K562 (cell line): ENCODE measurements around the gene ABCF2. TPM values are rescaled to one million over a fixed set of nuclear protein-coding genes. Genes with fewer than 3 reads are reported as not detected.

Experiments
- BHLHE40 ChIP-seq: IDR thresholded peaks from 2 replicates; pipeline ENCODE4 v1.6.1; 2011; ENCODE audit warnings: low read length, improper control_type of control experiment
- CBFA2T3 ChIP-seq: fragments of 450-650 bp; IDR thresholded peaks from 2 replicates; pipeline ENCODE4 v1.6.1; 2017
- CHCHD3 ChIP-seq: fragments of 250-450 bp; sonication (Bioruptor Pico); IDR thresholded peaks from 2 replicates; pipeline ENCODE4 v2.1.2; 2022; ENCODE audit warnings: mild to moderate bottlenecking
- EP400 ChIP-seq: fragments of 450-650 bp; IDR thresholded peaks from 2 replicates; pipeline ENCODE4 v1.6.1; 2017; ENCODE audit warnings: antibody characterized with exemption, mild to moderate bottlenecking, moderate library complexity
- FOXA1 ChIP-seq: fragments of 450-650 bp; IDR thresholded peaks from 2 replicates; pipeline ENCODE4 v1.6.1; 2016; ENCODE audit warnings: mild to moderate bottlenecking, borderline replicate concordance
- GTF2B ChIP-seq: IDR thresholded peaks from 2 replicates; pipeline ENCODE4 v1.6.1; 2011; ENCODE audit not compliant: insufficient read length; ENCODE audit errors: extremely low read depth
- HDAC8 ChIP-seq: fragments of 450-650 bp; IDR thresholded peaks from 2 replicates; pipeline ENCODE4 v1.6.1; 2016; ENCODE audit warnings: mild to moderate bottlenecking, missing genetic modification characterization, moderate library complexity, missing compliant biosample characterization
- MEIS2 ChIP-seq: fragments of 450-650 bp; IDR thresholded peaks from 2 replicates; pipeline ENCODE4 v1.6.1; 2014; ENCODE audit warnings: mild to moderate bottlenecking; ENCODE audit not compliant: partially characterized antibody
- NFYB ChIP-seq: IDR thresholded peaks from 2 replicates; pipeline ENCODE4 v1.6.1; 2011; ENCODE audit warnings: mild to moderate bottlenecking, moderate library complexity; ENCODE audit not compliant: insufficient read length; ENCODE audit errors: extremely low read depth
- NR1H2 ChIP-seq: sonication (generic); formaldehyde crosslinking; IDR thresholded peaks from 2 replicates; pipeline ENCODE4 v1.4.0; 2020; ENCODE audit warnings: mild to moderate bottlenecking, missing genetic modification reagents
- PBX2 ChIP-seq, 2 experiments: IDR thresholded peaks in 1 of 2; conservative IDR thresholded peaks in 1 of 2; 2 replicates each; pipeline ENCODE4 v1.6.1; 2016; ENCODE audit warnings: low read depth in 2 of 2, mild to moderate bottlenecking in 1 of 2, missing compliant biosample characterization in 1 of 2, missing genetic modification characterization in 1 of 2, moderate library complexity in 1 of 2
- PTTG1 ChIP-seq: fragments of 450-650 bp; IDR thresholded peaks from 2 replicates; pipeline ENCODE4 v1.6.1; 2016; ENCODE audit warnings: low read depth, mild to moderate bottlenecking, missing genetic modification characterization, missing compliant biosample characterization
- SLC30A9 ChIP-seq: fragments of 250-450 bp; sonication (Bioruptor Pico); IDR thresholded peaks from 2 replicates; pipeline ENCODE4 v1.8.0; 2022; ENCODE audit warnings: mild to moderate bottlenecking, moderate library complexity
- SMARCC2 ChIP-seq: fragments of 450-650 bp; IDR thresholded peaks from 2 replicates; pipeline ENCODE4 v1.6.1; 2017; ENCODE audit warnings: antibody characterized with exemption, moderate library complexity, mild to moderate bottlenecking, low read depth
- ZBTB5 ChIP-seq: fragments of 450-650 bp; IDR thresholded peaks from 2 replicates; pipeline ENCODE4 v1.6.1; 2017; ENCODE audit warnings: antibody characterized with exemption
- ZNF174 ChIP-seq: fragments of 250-450 bp; sonication (Bioruptor Pico); IDR thresholded peaks from 2 replicates; pipeline ENCODE4 v1.4.0; 2020; ENCODE audit warnings: mild to moderate bottlenecking
- ZNF347 ChIP-seq: fragments of 450-650 bp; formaldehyde crosslinking; IDR thresholded peaks from 2 replicates; pipeline ENCODE4 v1.4.0; 2020; ENCODE audit warnings: low read depth, mild to moderate bottlenecking, moderate library complexity
- ZNF696 ChIP-seq: fragments of 250-450 bp; sonication (Bioruptor Pico); conservative IDR thresholded peaks from 2 replicates; pipeline ENCODE4 v1.4.0; 2020; ENCODE audit warnings: mild to moderate bottlenecking, moderate library complexity
- ZNF766 ChIP-seq: fragments of 200-800 bp; sonication (Bioruptor generic); conservative IDR thresholded peaks from 2 replicates; pipeline ENCODE4 v1.6.1; 2016; ENCODE audit warnings: missing genetic modification characterization, missing compliant biosample characterization
- ZSCAN29 ChIP-seq: fragments of 450-650 bp; IDR thresholded peaks from 2 replicates; pipeline ENCODE4 v1.6.1; 2017
- polyA plus RNA-seq, 8 experiments: library from polyadenylated mRNA; depleted of rRNA in 4 of 8; stranded (reverse) in 5 of 8; unstranded in 3 of 8; fragments of >200 nt; fragmentation: Nextera tagmentation in 2 of 8; fragmentation: Illumina TruSeq in 1 of 8; extraction: Ambion mirVana in 2 of 8; extraction: Trizol in 1 of 8; gene quantifications; 2 replicates each; pipeline versions ENCODE4 v1.2.1 to v1.2.3, GENCODE V29; 2011 to 2014; ENCODE audit warnings: inconsistent platforms in 1 of 8, missing spikeins in 1 of 8
- total RNA-seq, 7 experiments: library from RNA; depleted of rRNA in 6 of 7; stranded (reverse); fragments of >200 nt in 6 of 7; fragmentation: Illumina TruSeq in 2 of 7; extraction: Trizol in 2 of 7; gene quantifications; 2 replicates each; pipeline versions ENCODE4 v1.2.1 to v1.2.3, GENCODE V29; 2011 to 2021; ENCODE audit warnings: low replicate concordance in 1 of 7
- TF ChIP-seq, protein P1 (sequence below), 2 experiments: fragments of 250-450 bp in 1 of 2; fragments of 450-650 bp in 1 of 2; sonication (Bioruptor Pico) in 1 of 2; IDR thresholded peaks; 2 replicates each; pipeline versions ENCODE4 v1.6.1 to v1.8.0; 2016 to 2021; ENCODE audit warnings: mild to moderate bottlenecking in 2 of 2, moderate library complexity in 2 of 2, missing compliant biosample characterization in 1 of 2, missing genetic modification characterization in 1 of 2
- TF ChIP-seq, protein P2 (sequence below): sonication (generic); formaldehyde crosslinking; IDR thresholded peaks from 2 replicates; pipeline ENCODE4 v1.8.0; 2022; ENCODE audit warnings: missing genetic modification reagents, mild to moderate bottlenecking, moderate library complexity, borderline replicate concordance

The ABCF2 gene
- total and polyA plus RNA-seq, 9 of the 15 experiments (the other 6 are each of a cell fraction or from before 2014, with no cell fraction given): 62.1 to 224 (median 113) TPM

GRCh38 chr7:151271699-151272355, 44.8 kb upstream of the ABCF2 start (continued):
- TF ChIP-seq PBX2 (CRISPR knock-in tag; IDR thresholded peaks at IDR 0.05; ENCODE audit: low read depth) (no peak), PBX2 (tag; conservative IDR thresholded peaks at IDR 0.05; ENCODE audit: low read depth) (peak; percentile 66), SLC30A9 (CRISPR knock-in tag) (no peak), MEIS2 (peak; percentile 59), ZSCAN29 (no peak), SMARCC2 (no peak), CBFA2T3 (no peak), FOXA1 (no peak), ZNF766 (peak; percentile 68), ZNF696 (CRISPR knock-in tag) (no peak), NFYB (no peak), ZNF347 (CRISPR knock-in tag) (no peak), BHLHE40 (peak; percentile 69), NR1H2 (no peak), PTTG1 (tag) (no peak), GTF2B (no peak), CHCHD3 (CRISPR knock-in tag) (no peak), EP400 (no peak), ZBTB5 (no peak), HDAC8 (no peak), ZNF174 (CRISPR knock-in tag) (no peak)
- TF ChIP-seq, protein P1, sequence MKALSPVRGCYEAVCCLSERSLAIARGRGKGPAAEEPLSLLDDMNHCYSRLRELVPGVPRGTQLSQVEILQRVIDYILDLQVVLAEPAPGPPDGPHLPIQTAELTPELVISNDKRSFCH (CRISPR knock-in tag; IDR thresholded peaks at IDR 0.05): no peak
- TF ChIP-seq, protein P1 (tag; IDR thresholded peaks at IDR 0.05): no peak
- TF ChIP-seq, protein P2, sequence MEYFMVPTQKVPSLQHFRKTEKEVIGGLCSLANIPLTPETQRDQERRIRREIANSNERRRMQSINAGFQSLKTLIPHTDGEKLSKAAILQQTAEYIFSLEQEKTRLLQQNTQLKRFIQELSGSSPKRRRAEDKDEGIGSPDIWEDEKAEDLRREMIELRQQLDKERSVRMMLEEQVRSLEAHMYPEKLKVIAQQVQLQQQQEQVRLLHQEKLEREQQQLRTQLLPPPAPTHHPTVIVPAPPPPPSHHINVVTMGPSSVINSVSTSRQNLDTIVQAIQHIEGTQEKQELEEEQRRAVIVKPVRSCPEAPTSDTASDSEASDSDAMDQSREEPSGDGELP: no peak
